Measurements from ENCODE around the gene RNF133.
"Not testable (repeated sequence)": the region's sequence is repeated elsewhere in the genome, so short reads cannot be mapped to it uniquely, and the experiment has no call there.

The RNF133 gene

GRCh38 chr7:122688400-122688998, 10.4 kb downstream of the RNF133 start:
- DNase-seq = no peak

DNA sequence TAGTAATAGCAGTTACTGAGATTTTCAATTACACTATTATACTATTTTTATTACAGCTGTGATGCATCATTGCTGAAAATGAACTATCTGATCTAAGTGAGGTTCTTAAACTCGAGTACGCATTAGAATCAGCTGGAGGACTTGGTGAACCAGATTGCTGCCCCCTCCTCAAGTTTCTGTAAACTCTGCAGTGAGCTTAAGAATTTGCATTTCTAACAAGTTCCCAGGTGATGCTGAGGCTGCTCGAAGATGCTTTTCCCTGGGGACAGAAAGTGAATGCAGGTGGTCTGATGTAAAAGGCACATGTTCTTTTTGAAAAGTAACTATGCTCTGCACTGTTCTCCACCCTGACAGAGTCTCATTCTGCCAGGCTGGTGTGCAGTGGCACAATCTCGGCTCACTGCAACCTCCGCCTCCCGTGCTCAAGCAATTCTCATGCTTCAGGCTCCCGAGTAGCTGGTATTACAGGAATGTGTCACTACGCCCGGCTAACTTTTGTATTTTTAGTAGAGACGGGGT, 12.5 kb downstream of the RNF133 start:
- no peak for DNase-seq

GRCh38 chr7:122684504-122684903, 14.4 kb downstream of the RNF133 start:
- no peak for DNase-seq

GRCh38 chr7:122682815-122683550, 15.9 kb downstream of the RNF133 start:
- DNase-seq = no peak

- DNase-seq = not testable (repeated sequence)
Measured at GRCh38 chr7:122681186-122681585, 17.7 kb downstream of the RNF133 start.

DNA sequence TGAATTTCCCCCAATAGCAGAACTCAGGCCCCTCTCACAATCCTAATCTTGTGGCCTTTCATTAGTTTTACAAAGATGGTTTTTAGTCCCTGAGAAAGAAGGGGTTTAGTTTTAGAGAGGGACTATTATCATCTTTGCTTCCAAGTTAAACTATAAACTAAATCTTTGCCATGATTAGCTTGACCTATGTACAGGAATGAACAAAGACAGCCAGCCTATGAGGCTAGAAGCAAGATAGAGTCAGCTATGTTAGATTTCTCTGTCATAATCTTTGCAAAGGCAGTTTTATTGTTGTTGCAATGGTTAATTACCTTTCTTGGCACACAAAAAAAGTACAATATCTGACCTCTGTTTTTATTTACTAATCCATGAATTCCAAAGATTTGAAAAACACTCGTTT, 19.1 kb downstream of the RNF133 start:
- DNase-seq = no peak

- DNase-seq = not testable (repeated sequence)
Measured at GRCh38 chr7:122679269-122679709, 19.6 kb downstream of the RNF133 start.

GRCh38 chr7:122677149-122677548, 21.8 kb downstream of the RNF133 start:
- no peak for DNase-seq

- no peak for DNase-seq
Measured at GRCh38 chr7:122676466-122676865, 22.5 kb downstream of the RNF133 start.

- no peak for DNase-seq
Measured at GRCh38 chr7:122675621-122676020, 23.3 kb downstream of the RNF133 start.

- no peak for DNase-seq
Measured at GRCh38 chr7:122675011-122675410, 23.9 kb downstream of the RNF133 start.

DNA sequence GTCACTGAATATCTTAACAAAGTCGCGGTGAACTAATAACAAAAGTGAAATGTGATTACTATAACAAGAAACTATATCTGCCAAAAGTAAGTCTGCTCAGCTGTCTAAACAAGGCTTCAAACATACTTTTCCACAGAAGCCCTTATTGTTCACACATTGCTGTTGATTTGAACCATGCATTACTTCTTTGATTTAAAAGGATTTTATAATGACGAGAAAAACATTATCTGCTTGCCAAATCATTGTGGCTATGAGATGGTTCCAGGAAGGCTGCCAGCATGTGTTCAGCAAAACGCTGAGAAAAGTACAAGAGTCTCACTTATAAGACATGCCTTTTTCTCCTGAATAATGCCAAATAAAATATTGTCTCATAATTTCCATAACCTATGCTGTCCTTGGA, 24.4 kb downstream of the RNF133 start:
- DNase-seq = no peak

GRCh38 chr7:122673951-122674350, 25.0 kb downstream of the RNF133 start:
- no peak for DNase-seq

- no peak for DNase-seq
Measured at GRCh38 chr7:122672536-122672935, 26.4 kb downstream of the RNF133 start.

DNA sequence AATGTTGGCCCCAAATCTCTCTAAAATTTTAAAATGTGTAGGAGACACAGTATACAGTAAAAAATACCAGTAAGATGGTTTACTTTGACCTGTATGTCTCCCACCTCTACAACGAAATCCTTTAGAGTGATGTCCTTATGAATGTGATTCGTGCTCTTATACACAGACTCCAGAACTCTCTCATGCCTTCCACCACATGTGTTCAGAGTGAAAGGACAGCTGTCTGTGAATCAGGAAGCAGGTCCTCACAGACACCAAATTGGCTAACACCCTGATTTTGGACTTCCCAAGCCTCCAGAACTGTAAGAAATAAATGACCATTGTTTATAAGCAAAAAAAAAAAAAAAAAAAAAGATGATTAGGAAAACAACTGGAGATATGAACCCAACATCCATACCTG, 35.2 kb downstream of the RNF133 start:
- DNase-seq = no peak

- DNase-seq = no peak
Measured at GRCh38 chr7:122658856-122659255, 40.1 kb downstream of the RNF133 start.

DNA sequence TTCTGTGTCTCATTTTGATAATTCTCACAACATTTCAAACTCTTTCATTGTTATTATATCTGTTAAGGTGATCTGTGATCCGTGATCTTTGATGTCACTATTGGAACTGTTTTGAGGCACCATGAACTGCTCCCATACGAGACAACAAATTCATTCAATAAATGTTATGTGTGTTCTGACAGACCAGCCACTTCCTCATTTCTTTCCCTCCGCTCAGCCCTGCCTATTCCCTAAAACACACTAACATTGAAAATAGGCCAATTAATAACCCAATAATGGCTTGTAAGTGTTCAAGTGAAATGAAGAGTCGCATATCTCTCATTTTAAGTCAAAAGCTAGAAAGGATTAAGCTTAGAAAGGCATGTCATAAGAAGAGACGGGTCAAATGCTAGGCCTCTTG, 45.2 kb downstream of the RNF133 start:
- no peak for DNase-seq

- no peak for DNase-seq
Measured at GRCh38 chr7:122652876-122653275, 46.0 kb downstream of the RNF133 start.

DNA sequence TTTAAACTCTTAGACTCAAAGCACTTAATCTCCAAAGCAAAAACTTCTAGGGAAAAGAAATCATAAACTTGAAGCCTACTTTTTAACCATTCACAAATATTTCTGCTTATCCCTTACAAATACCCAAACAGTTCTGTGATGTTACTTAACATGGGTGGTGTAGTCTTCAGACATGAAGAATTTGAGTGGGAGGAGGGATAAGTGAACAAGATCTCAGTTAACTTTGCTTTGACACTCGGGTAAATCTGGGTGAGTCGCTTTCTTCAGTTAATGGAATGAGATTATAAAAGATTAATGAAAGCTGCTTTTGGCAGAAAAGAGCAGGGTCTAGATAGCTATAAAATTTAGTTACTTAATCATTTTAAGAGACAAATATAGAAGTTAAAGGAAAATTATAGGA, 47.5 kb downstream of the RNF133 start:
- DNase-seq = no peak

All from T-helper 9 cell (primary cell).